ENCODE results near the gene KLC3. TPM values are rescaled to one million over a fixed set of nuclear protein-coding genes. Genes with fewer than 3 reads are reported as not detected.

The KLC3 gene
- total and polyA plus RNA-seq, 2 of the 8 experiments (the other 6 are each of a cell fraction or from before 2014, with no cell fraction given), result 1.3 to 2.8 TPM

DNA sequence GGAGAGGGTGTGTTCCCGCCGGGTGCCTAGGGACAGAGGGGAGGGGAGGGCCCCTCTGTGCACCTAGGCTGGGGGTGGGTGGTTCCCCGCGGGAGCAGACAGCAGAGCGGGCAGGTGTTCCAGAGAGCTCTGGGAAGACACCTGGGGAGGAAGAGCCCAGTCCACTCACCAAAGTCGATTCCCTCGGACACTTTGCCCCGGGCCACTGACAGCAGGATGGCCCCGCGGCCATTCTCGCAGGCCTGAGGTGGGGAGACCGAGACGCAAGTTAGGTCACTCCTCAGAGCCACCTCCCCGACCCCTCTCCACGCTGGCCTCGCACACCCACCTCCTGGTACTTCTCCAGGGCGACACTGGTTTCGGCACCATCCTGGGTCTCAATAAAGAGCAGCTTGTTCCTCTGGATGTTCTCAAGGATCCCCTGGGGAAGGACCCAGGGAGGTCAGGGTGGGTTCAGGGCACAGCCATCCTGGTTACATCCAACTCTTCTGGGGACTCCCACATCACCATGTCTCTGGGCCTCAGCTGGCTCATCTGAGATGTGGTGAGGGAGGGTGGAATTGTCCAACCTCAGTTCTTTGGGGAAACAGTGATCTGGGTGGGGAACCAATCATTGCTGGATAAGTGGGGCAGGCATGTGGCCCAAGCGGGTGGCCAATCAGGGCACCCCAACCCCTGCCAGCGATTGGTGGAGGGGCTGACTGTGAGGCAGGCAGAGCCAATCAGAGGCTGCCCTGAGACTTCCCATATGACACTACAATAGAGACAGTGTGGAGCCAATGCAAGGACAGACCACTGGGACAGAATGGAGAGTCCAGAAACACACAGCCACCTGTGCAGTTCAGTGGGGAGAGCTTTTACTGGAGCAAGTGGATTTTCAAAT, 12.6 kb downstream of the KLC3 start:
- Histone ChIP-seq H2AK5ac (ENCODE audit: low read depth, low read length) (no peak overlapping the region), H4K5ac (ENCODE audit: insufficient read length, low read depth, low read length) (no peak overlapping the region), H3K36me3 (ENCODE audit: control insufficient read depth in 2 of 4, insufficient read depth in 4 of 4, low read length in 3 of 4) (peaks cover 20 to 68% (median 52%) of the 10 kb centered on the region in 4 experiments), H3K18ac (ENCODE audit: extremely low read depth, low read length) (no peak overlapping the region), H2BK15ac (ENCODE audit: low read length) (no peak overlapping the region), H3K4me1 (replicated peaks in 1 of 4; ENCODE audit: control insufficient read depth in 3 of 4, insufficient read depth in 4 of 4, low read length in 3 of 4) (peaks cover 0 to 7% (median 2%) of the 10 kb centered on the region in 4 experiments; a peak in 2 of 7 replicates), H3K79me1 (ENCODE audit: low read depth, low read length) (peaks cover 2% of the 10 kb centered on the region; the same call in 1 of the 2 replicates), H3K4ac (replicated peaks; ENCODE audit: insufficient read length, low read depth, low read length) (no peak overlapping the region), H2BK12ac (ENCODE audit: low read depth, low read length) (no peak overlapping the region), H3K79me2 (ENCODE audit: control insufficient read depth in 1 of 2, insufficient read depth in 2 of 2, low read length in 2 of 2) (no peaks in the 10 kb centered on the region), H4K20me1 (replicated peaks in 1 of 2; ENCODE audit: control insufficient read depth in 1 of 2, insufficient read depth in 2 of 2, low read length in 2 of 2) (peaks cover 1 to 37% of the 10 kb centered on the region in 2 experiments), H3K27me3 (replicated peaks in 1 of 4; ENCODE audit: control insufficient read depth in 3 of 4, extremely low read depth in 1 of 4, insufficient read depth in 3 of 4, low read length in 3 of 4) (no peaks in the 10 kb centered on the region), H3K14ac (ENCODE audit: insufficient read length) (no peak overlapping the region), H4K8ac (ENCODE audit: extremely low read depth, insufficient read depth, low read length) (no peak overlapping the region), H2BK120ac (replicated peaks; ENCODE audit: low read depth, low read length) (no peak overlapping the region), H4K91ac (replicated peaks; ENCODE audit: insufficient read length, low read length) (no peak overlapping the region), H3K56ac (replicated peaks; ENCODE audit: insufficient read length, low read depth, low read length) (no peak overlapping the region), H2BK5ac (ENCODE audit: low read depth, low read length) (no peak overlapping the region), H3K9ac (replicated peaks in 1 of 4; ENCODE audit: extremely low read depth in 1 of 4, low read depth in 3 of 4, low read length in 3 of 4) (no peak overlapping the region), H2AFZ (ENCODE audit: low read length) (no peak overlapping the region), H3K4me2 (ENCODE audit: insufficient read depth in 1 of 2, low read depth in 2 of 2, low read length in 2 of 2) (no peak overlapping the region), H2BK20ac (ENCODE audit: low read length) (no peak overlapping the region), H3K27ac (ENCODE audit: low read depth, low read length) (no peak overlapping the region), H3K23ac (ENCODE audit: insufficient read length) (no peak overlapping the region), H3K9me3 (ENCODE audit: insufficient read depth in 2 of 2, low read depth in 1 of 2, low read length in 1 of 2) (no peaks in the 10 kb centered on the region), H3K23me2 (ENCODE audit: low read depth, low read length) (no peaks in the 10 kb centered on the region), H3K4me3 (ENCODE audit: extremely low read depth in 1 of 4, insufficient read depth in 2 of 4, low read depth in 3 of 4, low read length in 4 of 4) (no peak overlapping the region)
- WGBS, 2 experiments (ENCODE audit: extremely low coverage in 1 of 2, insufficient coverage in 1 of 2, insufficient read length in 1 of 2, insufficient replicate concordance in 2 of 2, low coverage in 1 of 2, low lambda C conversion rate in 2 of 2, missing lambda C conversion rate in 1 of 2), result 91% methylated on average over 18 of the region's 20 CpGs; no CpG with 5 or more reads in 1 of the 2 experiments
- ChIA-PET CTCF (ENCODE audit: partially characterized antibody) (interaction anchor here (0.7 to 1.9 kb wide), 5 partner anchors 14 to 153 kb away, joined by 3 to 5 read pairs (median 3); no protein-coding TSS in a partner anchor), POLR2A (ENCODE audit: partially characterized antibody) (interaction anchor here (0.9 to 5.9 kb wide), 10 partner anchors 9 to 63 kb away, joined by 3 to 36 read pairs (median 4); partner anchors contain the start of gene ERCC2)
- no peak for FAIRE-seq
- no peak for DNase-seq (ENCODE audit: low read depth in 1 of 2, low spot score in 2 of 2)
- TF ChIP-seq TCF12 (IDR thresholded peaks at IDR 0.05; ENCODE audit: low read depth, low read length), result no peak
- TF ChIP-seq TBP (IDR thresholded peaks at IDR 0.05; ENCODE audit: low read depth, low read length), result no peak
- no peak for TF ChIP-seq CEBPB (IDR thresholded peaks at IDR 0.05; ENCODE audit: low read depth, low read length)
- TF ChIP-seq POLR2AphosphoS5 (IDR thresholded peaks at IDR 0.05; ENCODE audit: low read depth, low read length), result no peak
- TF ChIP-seq TAF1 (IDR thresholded peaks at IDR 0.05; ENCODE audit: low read depth, low read length), result no peak
- TF ChIP-seq SP2 (IDR thresholded peaks at IDR 0.05; ENCODE audit: low read length), result no peak
- no peak for TF ChIP-seq SRF (IDR thresholded peaks at IDR 0.05; ENCODE audit: low read depth, low read length)

Data from H1 (cell line).